Measurements from ENCODE around the gene TSPAN9. TPM values are rescaled to one million over a fixed set of nuclear protein-coding genes. Genes with fewer than 3 reads are reported as not detected.

TSPAN9 gene
- total and polyA plus RNA-seq, 10 of the 15 experiments (the other 5 are each of a cell fraction or from before 2014, with no cell fraction given): 0.03 to 1.0 (median 0.12) TPM; not detected in 5

DNA sequence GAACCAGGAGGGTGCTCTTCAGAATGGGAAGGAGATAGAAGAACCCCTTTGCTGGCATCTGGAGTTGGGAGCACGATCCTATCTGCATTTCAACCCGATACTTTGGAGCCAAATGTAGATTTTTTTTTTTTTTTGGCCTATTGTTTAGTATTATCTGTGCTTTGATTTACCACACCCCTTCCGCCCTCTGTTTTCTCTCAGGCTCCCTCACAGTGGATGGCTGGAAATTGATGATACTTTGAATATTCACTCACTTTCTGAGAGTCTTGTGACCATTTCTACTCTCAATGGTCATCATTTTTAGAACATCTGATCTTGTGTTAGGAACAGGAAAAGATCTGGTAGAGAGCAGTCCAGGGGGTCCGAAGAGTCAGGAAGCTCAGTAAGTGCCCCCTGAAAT is 9.0 kb downstream of the TSPAN9 start (continued):
- TF ChIP-seq EZH2 (IDR thresholded peaks at IDR 0.05; ENCODE audit: borderline replicate concordance, control insufficient read depth, low read depth, low read length) (no peak), TCF3 (IDR thresholded peaks at IDR 0.05; ENCODE audit: borderline replicate concordance, insufficient read depth, low read depth, low read length) (no peak), CBX5 (IDR thresholded peaks at IDR 0.05; ENCODE audit: low read depth) (no peak), PBX3 (IDR thresholded peaks at IDR 0.05; ENCODE audit: insufficient replicate concordance, low read depth, low read length) (no peak), MXI1 (IDR thresholded peaks at IDR 0.05; ENCODE audit: low read depth, low read length) (no peak), CREB1 (IDR thresholded peaks at IDR 0.05; ENCODE audit: low read depth) (no peak)
- TF ChIP-seq, protein P1, sequence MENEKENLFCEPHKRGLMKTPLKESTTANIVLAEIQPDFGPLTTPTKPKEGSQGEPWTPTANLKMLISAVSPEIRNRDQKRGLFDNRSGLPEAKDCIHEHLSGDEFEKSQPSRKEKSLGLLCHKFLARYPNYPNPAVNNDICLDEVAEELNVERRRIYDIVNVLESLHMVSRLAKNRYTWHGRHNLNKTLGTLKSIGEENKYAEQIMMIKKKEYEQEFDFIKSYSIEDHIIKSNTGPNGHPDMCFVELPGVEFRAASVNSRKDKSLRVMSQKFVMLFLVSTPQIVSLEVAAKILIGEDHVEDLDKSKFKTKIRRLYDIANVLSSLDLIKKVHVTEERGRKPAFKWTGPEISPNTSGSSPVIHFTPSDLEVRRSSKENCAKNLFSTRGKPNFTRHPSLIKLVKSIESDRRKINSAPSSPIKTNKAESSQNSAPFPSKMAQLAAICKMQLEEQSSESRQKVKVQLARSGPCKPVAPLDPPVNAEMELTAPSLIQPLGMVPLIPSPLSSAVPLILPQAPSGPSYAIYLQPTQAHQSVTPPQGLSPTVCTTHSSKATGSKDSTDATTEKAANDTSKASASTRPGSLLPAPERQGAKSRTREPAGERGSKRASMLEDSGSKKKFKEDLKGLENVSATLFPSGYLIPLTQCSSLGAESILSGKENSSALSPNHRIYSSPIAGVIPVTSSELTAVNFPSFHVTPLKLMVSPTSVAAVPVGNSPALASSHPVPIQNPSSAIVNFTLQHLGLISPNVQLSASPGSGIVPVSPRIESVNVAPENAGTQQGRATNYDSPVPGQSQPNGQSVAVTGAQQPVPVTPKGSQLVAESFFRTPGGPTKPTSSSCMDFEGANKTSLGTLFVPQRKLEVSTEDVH (IDR thresholded peaks at IDR 0.05; ENCODE audit: low read depth, partially characterized antibody): no peak

DNA sequence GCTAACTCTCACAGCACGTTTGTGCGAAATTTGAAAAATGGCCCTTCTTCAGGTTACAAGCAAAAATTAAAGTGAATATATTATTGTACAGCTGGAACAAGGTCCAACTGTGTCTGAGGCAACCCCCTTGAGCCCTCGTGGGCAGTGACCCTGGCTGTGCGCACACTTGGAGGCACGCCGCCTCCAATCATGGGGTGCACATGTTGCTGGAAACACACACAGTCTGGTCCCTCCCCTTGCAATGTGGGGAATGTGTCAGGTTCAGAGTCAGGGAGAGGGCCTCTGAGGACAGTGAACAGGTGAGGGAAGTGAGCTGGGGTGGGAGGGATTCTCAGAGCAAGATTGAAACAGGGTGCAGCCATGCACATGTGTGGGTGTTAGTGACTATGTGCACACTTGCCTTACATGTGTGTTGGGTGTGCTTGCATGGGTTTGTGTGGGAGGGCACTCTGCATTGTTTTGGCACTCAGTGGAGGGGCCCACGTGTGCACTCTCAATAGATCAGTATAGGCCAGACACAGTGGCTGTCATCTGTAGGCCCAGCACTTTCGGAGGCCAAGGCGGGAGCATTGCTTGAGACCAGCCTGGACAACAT is 9.6 kb downstream of the TSPAN9 start:
- in situ Hi-C loops (cut with MboI): no loop called here
- CTCF ChIA-PET: interaction anchor here (0.6 kb wide), 1 partner anchor 869 kb away, joined by 3 read pairs; no protein-coding TSS in a partner anchor
- H3K4me2 ChIP-seq (ENCODE audit: control insufficient read depth, insufficient read depth): no peak overlapping the region

More for the DNA sequence above, 9.6 kb downstream of the TSPAN9 start:
- 69% methylated on average over 9 of the region's 9 CpGs for WGBS (ENCODE audit: insufficient coverage, insufficient replicate concordance, low lambda C conversion rate, missing lambda C conversion rate)
- Histone ChIP-seq H4K20me1 (ENCODE audit: control insufficient read depth, insufficient read depth) (no peaks in the 10 kb centered on the region), H3K4me1 (ENCODE audit: control insufficient read depth, insufficient read depth, low read length) (no peaks in the 10 kb centered on the region), H3K4me3 (no peak overlapping the region), H3K9me3 (replicated peaks; ENCODE audit: control insufficient read depth, insufficient read depth, low read length) (no peaks in the 10 kb centered on the region), H3K9ac (ENCODE audit: control insufficient read depth, insufficient read depth, low read length) (no peak overlapping the region), H3K36me3 (ENCODE audit: control insufficient read depth in 2 of 2, insufficient read depth in 2 of 2, low read length in 1 of 2) (no peaks in the 10 kb centered on the region), H3K27ac (ENCODE audit: control insufficient read depth, insufficient read depth) (no peak overlapping the region), H3K79me2 (ENCODE audit: control insufficient read depth, insufficient read depth, low read length) (no peaks in the 10 kb centered on the region), H3K27me3 (replicated peaks in 1 of 2; ENCODE audit: control insufficient read depth in 2 of 2, insufficient read depth in 2 of 2, low read length in 1 of 2) (no peaks in the 10 kb centered on the region; a peak in 1 of 4 replicates), H2AFZ (ENCODE audit: control insufficient read depth, low read depth, low read length) (no peak overlapping the region)
- no peak for FAIRE-seq
- POLR2A ChIA-PET: no interaction called here
- SMC1A ChIA-PET (ENCODE audit: uncharacterized antibody, unreplicated experiment): no interaction called here
- BruUV-seq (replicated peaks): no TSS peak
- TF ChIP-seq, protein P2, sequence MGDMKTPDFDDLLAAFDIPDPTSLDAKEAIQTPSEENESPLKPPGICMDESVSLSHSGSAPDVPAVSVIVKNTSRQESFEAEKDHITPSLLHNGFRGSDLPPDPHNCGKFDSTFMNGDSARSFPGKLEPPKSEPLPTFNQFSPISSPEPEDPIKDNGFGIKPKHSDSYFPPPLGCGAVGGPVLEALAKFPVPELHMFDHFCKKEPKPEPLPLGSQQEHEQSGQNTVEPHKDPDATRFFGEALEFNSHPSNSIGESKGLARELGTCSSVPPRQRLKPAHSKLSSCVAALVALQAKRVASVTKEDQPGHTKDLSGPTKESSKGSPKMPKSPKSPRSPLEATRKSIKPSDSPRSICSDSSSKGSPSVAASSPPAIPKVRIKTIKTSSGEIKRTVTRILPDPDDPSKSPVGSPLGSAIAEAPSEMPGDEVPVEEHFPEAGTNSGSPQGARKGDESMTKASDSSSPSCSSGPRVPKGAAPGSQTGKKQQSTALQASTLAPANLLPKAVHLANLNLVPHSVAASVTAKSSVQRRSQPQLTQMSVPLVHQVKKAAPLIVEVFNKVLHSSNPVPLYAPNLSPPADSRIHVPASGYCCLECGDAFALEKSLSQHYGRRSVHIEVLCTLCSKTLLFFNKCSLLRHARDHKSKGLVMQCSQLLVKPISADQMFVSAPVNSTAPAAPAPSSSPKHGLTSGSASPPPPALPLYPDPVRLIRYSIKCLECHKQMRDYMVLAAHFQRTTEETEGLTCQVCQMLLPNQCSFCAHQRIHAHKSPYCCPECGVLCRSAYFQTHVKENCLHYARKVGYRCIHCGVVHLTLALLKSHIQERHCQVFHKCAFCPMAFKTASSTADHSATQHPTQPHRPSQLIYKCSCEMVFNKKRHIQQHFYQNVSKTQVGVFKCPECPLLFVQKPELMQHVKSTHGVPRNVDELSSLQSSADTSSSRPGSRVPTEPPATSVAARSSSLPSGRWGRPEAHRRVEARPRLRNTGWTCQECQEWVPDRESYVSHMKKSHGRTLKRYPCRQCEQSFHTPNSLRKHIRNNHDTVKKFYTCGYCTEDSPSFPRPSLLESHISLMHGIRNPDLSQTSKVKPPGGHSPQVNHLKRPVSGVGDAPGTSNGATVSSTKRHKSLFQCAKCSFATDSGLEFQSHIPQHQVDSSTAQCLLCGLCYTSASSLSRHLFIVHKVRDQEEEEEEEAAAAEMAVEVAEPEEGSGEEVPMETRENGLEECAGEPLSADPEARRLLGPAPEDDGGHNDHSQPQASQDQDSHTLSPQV (IDR thresholded peaks at IDR 0.05): no peak
- TF ChIP-seq POLR2AphosphoS2 (IDR thresholded peaks at IDR 0.05; ENCODE audit: low read depth, low read length) (no peak), FOS (IDR thresholded peaks at IDR 0.05; ENCODE audit: borderline replicate concordance, extremely low read depth, insufficient read length) (no peak), MXI1 (IDR thresholded peaks at IDR 0.05; ENCODE audit: low read depth, low read length) (no peak), JUND (IDR thresholded peaks at IDR 0.05; ENCODE audit: low read depth, low read length) (no peak), WRNIP1 (IDR thresholded peaks at IDR 0.05; ENCODE audit: borderline replicate concordance, low read depth, low read length) (no peak)
- intact Hi-C loops (cut with micrococcal nuclease; ENCODE audit: unreplicated experiment): no loop called here
- DNase-seq (ENCODE audit: low read depth, low spot score): no peak
- RAD21 ChIA-PET (ENCODE audit: unreplicated experiment): no interaction called here
- no peak for ATAC-seq
